NCI-H2171 (cell line): ENCODE results near the gene SBF2.

ENCODE experiments used
- DNase-seq: peaks from one replicate; lab custom pipeline; 2025; lab: John Stamatoyannopoulos, UW

Gene SBF2

GRCh38 chr11:10301656-10302358 is 7.8 kb upstream of the SBF2 start:
- DNase-seq: no peak

GRCh38 chr11:10298342-10298741 is 4.3 kb upstream of the SBF2 start:
- no peak for DNase-seq

GRCh38 chr11:10295064-10295901 is 1.3 kb upstream of the SBF2 start:
- no peak for DNase-seq

GRCh38 chr11:10294290-10294953 is 403 bp upstream of the SBF2 start:
- no peak for DNase-seq

- DNase-seq: no peak
Observed at GRCh38 chr11:10291801-10292638, 2.0 kb downstream of the SBF2 start.

- DNase-seq: no peak
Observed at GRCh38 chr11:10289765-10290380, 4.1 kb downstream of the SBF2 start.

- DNase-seq: no peak
Observed at GRCh38 chr11:10288881-10289764, 4.9 kb downstream of the SBF2 start.

- no peak for DNase-seq
Observed at GRCh38 chr11:10287766-10288715, 6.0 kb downstream of the SBF2 start.

GRCh38 chr11:10287140-10287539 is 6.9 kb downstream of the SBF2 start:
- no peak for DNase-seq

GRCh38 chr11:10285148-10285802 is 8.7 kb downstream of the SBF2 start:
- no peak for DNase-seq

- DNase-seq: no peak
Observed at GRCh38 chr11:10283991-10284390, 10.0 kb downstream of the SBF2 start.

GRCh38 chr11:10282117-10282516 is 11.9 kb downstream of the SBF2 start:
- DNase-seq: no peak

GRCh38 chr11:10275714-10276113 is 18.3 kb downstream of the SBF2 start:
- DNase-seq: no peak

GRCh38 chr11:10274726-10275125 is 19.3 kb downstream of the SBF2 start:
- DNase-seq: no peak

- no peak for DNase-seq
Observed at GRCh38 chr11:10273738-10274137, 20.3 kb downstream of the SBF2 start.

GRCh38 chr11:10272132-10272531 is 21.9 kb downstream of the SBF2 start:
- DNase-seq: no peak

- DNase-seq: no peak
Observed at GRCh38 chr11:10268746-10269488, 25.1 kb downstream of the SBF2 start.

GRCh38 chr11:10267821-10268220 is 26.2 kb downstream of the SBF2 start:
- no peak for DNase-seq
